IPS DF 6.9 (cell line): ENCODE results near the gene ACOD1.

Source experiments
- DNase-seq: peaks from one replicate; pipeline ENCODE4 v3.0.0-alpha.2; 2013; ENCODE audit warnings: low read depth, low spot score
- H3K27ac ChIP-seq: one replicate; pipeline ENCODE4 v1.5.1; 2013; ENCODE audit warnings: low read length, control low read depth
- H3K27me3 ChIP-seq: 2 replicates; pipeline ENCODE4 v1.6.1; 2013; ENCODE audit warnings: mild to moderate bottlenecking, low read length; ENCODE audit not compliant: control insufficient read depth, insufficient read depth
- H3K36me3 ChIP-seq: 2 replicates; pipeline ENCODE4 v1.6.1; 2013; ENCODE audit warnings: low read length; ENCODE audit not compliant: control insufficient read depth, insufficient read depth
- H3K4me1 ChIP-seq: 2 replicates; pipeline ENCODE4 v1.6.1; 2013; ENCODE audit warnings: low read length; ENCODE audit not compliant: control insufficient read depth, insufficient read depth
- H3K4me3 ChIP-seq: 2 replicates; pipeline ENCODE4 v1.5.1; 2013; ENCODE audit warnings: mild to moderate bottlenecking, low read length
- H3K9me3 ChIP-seq: 2 replicates; pipeline ENCODE4 v1.6.1; 2013; ENCODE audit warnings: low read length, inconsistent platforms; ENCODE audit not compliant: control insufficient read depth, insufficient read depth
- WGBS: extraction: QIAGEN DNeasy Blood & Tissue Kit; methylation state at CpG from one replicate; pipeline ENCODE4 v1.1.7; 2013; ENCODE audit warnings: mixed read lengths, missing lambda C conversion rate; ENCODE audit not compliant: insufficient read length, insufficient coverage; 5-methylcytosine and 5-hydroxymethylcytosine counted together

ACOD1 gene

GRCh38 chr13:77001963-77002587 is 53.8 kb downstream of the ACOD1 start:
- Histone ChIP-seq H3K9me3 (no peaks in the 10 kb centered on the region), H3K36me3 (no peaks in the 10 kb centered on the region), H3K27me3 (no peaks in the 10 kb centered on the region), H3K27ac (no peak overlapping the region), H3K4me1 (no peaks in the 10 kb centered on the region), H3K4me3 (no peak overlapping the region)
- no CpG with 5 or more reads among the region's 4 CpGs for WGBS
- no peak for DNase-seq

GRCh38 chr13:77002590-77003190 is 54.4 kb downstream of the ACOD1 start:
- Histone ChIP-seq H3K4me3 (no peak overlapping the region), H3K4me1 (no peaks in the 10 kb centered on the region), H3K27ac (no peak overlapping the region), H3K36me3 (no peaks in the 10 kb centered on the region; the same call in 1 of the 2 replicates), H3K9me3 (no peaks in the 10 kb centered on the region), H3K27me3 (no peaks in the 10 kb centered on the region)
- no CpG with 5 or more reads among the region's 7 CpGs for WGBS
- DNase-seq = no peak
